KMS-11 (cell line): ENCODE measurements around the gene ATCAY.
"Not testable (repeated sequence)": the region's sequence is repeated elsewhere in the genome, so short reads cannot be mapped to it uniquely, and the experiment has no call there.

ENCODE experiments used
- H2AFZ ChIP-seq: fragments of 200-600 bp; sonication (generic); 2 replicates; pipeline ENCODE4 v1.6.1; 2016; ENCODE audit warnings: antibody characterized with exemption, mixed run types, low read depth
- H3K27ac ChIP-seq: fragments of 200-600 bp; sonication (generic); 2 replicates; pipeline ENCODE4 v1.6.1; 2016; ENCODE audit warnings: mild to moderate bottlenecking, mixed run types
- H3K27me3 ChIP-seq: fragments of 200-600 bp; sonication (generic); 2 replicates; pipeline ENCODE4 v1.6.1; 2017; ENCODE audit warnings: mild to moderate bottlenecking, low read depth, mixed run types, moderate library complexity; ENCODE audit not compliant: insufficient read depth
- H3K36me3 ChIP-seq: fragments of 200-600 bp; sonication (generic); 2 replicates; pipeline ENCODE4 v1.6.1; 2017; ENCODE audit warnings: mild to moderate bottlenecking, mixed run types; ENCODE audit not compliant: insufficient read depth
- H3K4me1 ChIP-seq: fragments of 200-600 bp; sonication (generic); 2 replicates; pipeline ENCODE4 v1.6.1; 2016; ENCODE audit warnings: mild to moderate bottlenecking, low read depth, mixed run types; ENCODE audit not compliant: poor library complexity, severe bottlenecking
- H3K4me2 ChIP-seq: fragments of 200-600 bp; sonication (generic); 2 replicates; pipeline ENCODE4 v1.7.0; 2016; ENCODE audit warnings: mild to moderate bottlenecking, mixed run types
- H3K4me3 ChIP-seq: fragments of 200-600 bp; sonication (generic); IDR thresholded peaks from 2 replicates; pipeline ENCODE4 v1.6.1; 2017; ENCODE audit warnings: low read depth, low read length, mixed read lengths; ENCODE audit not compliant: insufficient read depth
- H3K79me2 ChIP-seq: fragments of 200-600 bp; sonication (generic); 2 replicates; pipeline ENCODE4 v1.6.1; 2016; ENCODE audit warnings: low read depth, mixed run types; ENCODE audit not compliant: insufficient read depth
- H3K9ac ChIP-seq: fragments of 200-600 bp; sonication (generic); 2 replicates; pipeline ENCODE4 v1.6.1; 2016; ENCODE audit warnings: mild to moderate bottlenecking, mixed run types
- H4K20me1 ChIP-seq: fragments of 200-600 bp; sonication (generic); 2 replicates; pipeline ENCODE4 v1.6.1; 2016; ENCODE audit warnings: mild to moderate bottlenecking, mixed run types; ENCODE audit not compliant: insufficient read depth
- CTCF ChIP-seq: fragments of 200-600 bp; sonication (generic); conservative IDR thresholded peaks from 2 replicates; pipeline ENCODE4 v1.6.1; 2017; ENCODE audit warnings: low read depth, mild to moderate bottlenecking, antibody characterized with exemption, low read length, moderate library complexity, mixed read lengths

The ATCAY gene

GRCh38 chr19:3963458-3964255 lies 83.2 kb downstream of the ATCAY start:
- no peaks in the 10 kb centered on the region for H3K36me3 ChIP-seq
- H3K79me2 ChIP-seq: no peaks in the 10 kb centered on the region
- H3K27me3 ChIP-seq: no peaks in the 10 kb centered on the region
- H3K27ac ChIP-seq: no peak overlapping the region
- no peak overlapping the region for H2AFZ ChIP-seq
- no peak overlapping the region for H3K4me2 ChIP-seq
- no peaks in the 10 kb centered on the region for H4K20me1 ChIP-seq
- H3K4me3 ChIP-seq: no peak overlapping the region
- no peak overlapping the region for H3K9ac ChIP-seq
- TF ChIP-seq CTCF: no peak
- H3K4me1 ChIP-seq: peaks cover 3% of the 10 kb centered on the region

- Histone ChIP-seq H3K27me3 (no peaks in the 10 kb centered on the region), H3K36me3 (no peaks in the 10 kb centered on the region), H3K4me3 (no peak overlapping the region), H3K27ac (no peak overlapping the region), H3K9ac (no peak overlapping the region), H3K4me1 (peaks cover 12% of the 10 kb centered on the region), H3K79me2 (no peaks in the 10 kb centered on the region), H4K20me1 (no peaks in the 10 kb centered on the region), H3K4me2 (no peak overlapping the region), H2AFZ (no peak overlapping the region)
- TF ChIP-seq CTCF: no peak
Measured at GRCh38 chr19:3964256-3965194, 84.0 kb downstream of the ATCAY start.

GRCh38 chr19:3966051-3967017 lies 85.8 kb downstream of the ATCAY start:
- no peak overlapping the region for H3K4me2 ChIP-seq
- no peak overlapping the region for H3K4me3 ChIP-seq
- no peak overlapping the region for H3K27ac ChIP-seq
- H3K79me2 ChIP-seq: peaks cover 4% of the 10 kb centered on the region; the same call in 1 of the 2 replicates
- no peak overlapping the region for H2AFZ ChIP-seq
- no peaks in the 10 kb centered on the region for H3K27me3 ChIP-seq
- no peak for TF ChIP-seq CTCF
- no peak overlapping the region for H3K9ac ChIP-seq
- H4K20me1 ChIP-seq: no peaks in the 10 kb centered on the region
- peaks cover 20% of the 10 kb centered on the region for H3K4me1 ChIP-seq
- no peaks in the 10 kb centered on the region for H3K36me3 ChIP-seq

GRCh38 chr19:3967983-3968382 lies 87.5 kb downstream of the ATCAY start:
- H3K27me3 ChIP-seq, H4K20me1 ChIP-seq, H3K36me3 ChIP-seq, H3K9ac ChIP-seq, H3K4me3 ChIP-seq, H3K4me2 ChIP-seq, H3K79me2 ChIP-seq, H3K27ac ChIP-seq, H2AFZ ChIP-seq: not testable (repeated sequence)
- H3K4me1 ChIP-seq: peaks cover 27% of the 10 kb centered on the region
